Neural crest cell (in vitro differentiated cells): ENCODE data around the gene KRTAP5-9. TPM values are rescaled to one million over a fixed set of nuclear protein-coding genes. Genes with fewer than 3 reads are reported as not detected.
"Not testable (repeated sequence)": the region's sequence is repeated elsewhere in the genome, so short reads cannot be mapped to it uniquely, and the experiment has no call there.

ENCODE experiments used
- DNase-seq: peaks from one replicate; pipeline ENCODE4 v3.0.0; 2021; ENCODE audit warnings: low read depth, mixed read lengths, low spot score
- H3K27ac Mint-ChIP-seq: one replicate; pipeline ENCODE4 v1.8.0; 2021; ENCODE audit warnings: mild to moderate bottlenecking, mixed read lengths; ENCODE audit not compliant: unreplicated experiment
- H3K27me3 Mint-ChIP-seq: 2 replicates; pipeline ENCODE4 v1.8.0; 2021; ENCODE audit warnings: low read depth, mild to moderate bottlenecking, mixed read lengths
- H3K36me3 Mint-ChIP-seq: 2 replicates; pipeline ENCODE4 v1.8.0; 2021; ENCODE audit warnings: low read depth, mild to moderate bottlenecking, mixed read lengths
- H3K4me1 Mint-ChIP-seq: 2 replicates; pipeline ENCODE4 v1.8.0; 2021; ENCODE audit warnings: mixed read lengths
- H3K4me3 Mint-ChIP-seq: one replicate; pipeline ENCODE4 v1.8.0; 2021; ENCODE audit warnings: mild to moderate bottlenecking, mixed read lengths
- H3K9me3 Mint-ChIP-seq: 2 replicates; pipeline ENCODE4 v1.8.0; 2021; ENCODE audit warnings: mixed read lengths
- CTCF ChIP-seq: fragments of 200-600 bp; sonication (generic); conservative IDR thresholded peaks from 2 replicates; pipeline ENCODE4 v1.5.0; 2021; ENCODE audit warnings: antibody characterized with exemption, mild to moderate bottlenecking
- total RNA-seq: library from RNA; stranded (reverse); gene quantifications from 2 replicates; pipeline ENCODE4 v1.2.1, GENCODE V29; 2021

The KRTAP5-9 gene
- total RNA-seq, 1 donor from 2014 or later = not detected

DNA sequence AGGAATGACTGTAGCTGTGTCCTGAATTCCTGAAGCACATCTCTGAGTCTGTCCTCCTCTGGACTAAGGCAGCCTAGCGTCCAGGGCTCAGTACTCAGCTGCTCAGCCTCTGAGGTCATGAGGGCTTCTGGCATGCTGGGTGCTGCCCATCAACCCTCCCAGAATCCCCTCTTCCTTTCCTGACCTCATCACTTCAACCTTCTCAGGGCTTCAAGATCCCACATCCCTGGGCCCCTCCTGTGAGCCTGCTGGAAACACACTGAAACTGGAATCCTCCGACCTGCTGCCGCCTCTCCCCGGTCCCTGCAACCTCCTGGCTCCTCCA is 9.6 kb upstream of the KRTAP5-9 start:
- no peaks in the 10 kb centered on the region for H3K27me3 Mint-ChIP-seq
- H3K4me1 Mint-ChIP-seq = no peaks in the 10 kb centered on the region
- H3K27ac Mint-ChIP-seq = peak overlapping the region; percentile 78
- H3K9me3 Mint-ChIP-seq = no peaks in the 10 kb centered on the region
- peaks cover 2% of the 10 kb centered on the region for H3K36me3 Mint-ChIP-seq
- no peak for TF ChIP-seq CTCF
- no peak overlapping the region for H3K4me3 Mint-ChIP-seq
- DNase-seq = no peak

GRCh38 chr11:71539017-71539416 is 9.2 kb upstream of the KRTAP5-9 start:
- no peak for TF ChIP-seq CTCF
- no peaks in the 10 kb centered on the region for H3K4me1 Mint-ChIP-seq
- no peak for DNase-seq
- H3K36me3 Mint-ChIP-seq = peaks cover 2% of the 10 kb centered on the region
- no peak overlapping the region for H3K4me3 Mint-ChIP-seq
- H3K9me3 Mint-ChIP-seq = no peaks in the 10 kb centered on the region
- H3K27me3 Mint-ChIP-seq = no peaks in the 10 kb centered on the region
- peak overlapping the region; percentile 78 for H3K27ac Mint-ChIP-seq

DNA sequence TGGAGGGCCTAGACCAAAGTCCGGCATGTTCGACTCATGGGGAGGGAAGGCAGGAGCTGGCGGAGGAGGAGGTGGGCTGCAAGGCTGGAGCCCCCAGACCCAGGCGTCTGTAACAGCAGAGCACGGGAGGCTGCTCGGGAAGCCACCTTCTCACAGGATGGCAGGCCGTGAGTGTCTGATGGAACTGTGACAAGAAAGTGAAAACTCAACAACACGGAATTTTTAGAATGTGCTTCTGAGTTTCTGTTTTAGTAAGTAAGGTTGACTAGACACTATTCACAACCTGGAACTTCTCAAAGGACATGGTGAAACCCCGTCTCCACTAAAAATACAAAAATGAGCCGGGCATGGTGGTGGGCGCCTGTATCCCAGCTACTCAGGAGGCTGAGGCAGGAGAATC is 8.2 kb upstream of the KRTAP5-9 start:
- not testable (repeated sequence) for H3K27me3 Mint-ChIP-seq, H3K9me3 Mint-ChIP-seq, H3K4me3 Mint-ChIP-seq, DNase-seq, H3K36me3 Mint-ChIP-seq, H3K4me1 Mint-ChIP-seq, H3K27ac Mint-ChIP-seq

DNA sequence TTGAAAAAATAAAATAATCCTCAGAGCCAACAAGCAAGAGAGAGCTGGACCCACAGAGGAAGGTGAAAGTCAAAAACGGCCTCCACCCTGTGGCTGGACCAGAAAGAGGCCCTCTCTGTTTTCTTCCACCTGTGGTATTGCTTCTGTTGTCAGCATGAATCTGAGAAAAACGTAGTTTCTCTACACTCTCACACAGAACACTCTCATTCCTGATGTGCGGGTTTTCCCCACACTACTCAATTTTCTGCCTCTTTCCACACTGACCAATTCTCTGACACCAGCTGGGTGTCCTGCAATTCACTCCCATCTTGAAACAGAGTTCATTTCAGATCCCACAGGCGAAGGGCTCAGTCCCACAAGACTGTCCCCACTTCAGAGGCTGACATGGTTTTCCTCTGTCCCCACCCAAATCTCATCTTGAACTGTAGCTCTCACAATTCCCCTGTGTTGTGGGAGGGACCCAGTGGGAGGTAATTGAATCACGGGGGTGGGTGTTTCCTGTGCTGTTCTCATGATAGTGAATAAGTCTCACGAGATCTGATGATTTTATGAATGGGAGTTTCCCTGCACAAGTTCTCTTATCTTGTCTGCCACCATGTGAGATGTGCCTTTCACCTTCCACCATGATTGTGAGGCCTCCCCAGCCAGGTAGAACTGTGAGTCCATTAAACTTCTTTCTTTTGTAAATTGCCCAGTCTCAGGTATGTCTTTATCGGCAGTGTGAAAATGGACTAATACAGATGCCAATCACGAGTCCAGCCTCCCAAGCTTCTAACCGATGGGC is 7.5 kb upstream of the KRTAP5-9 start:
- H3K4me1 Mint-ChIP-seq, H3K36me3 Mint-ChIP-seq, DNase-seq, H3K4me3 Mint-ChIP-seq, H3K27ac Mint-ChIP-seq, H3K9me3 Mint-ChIP-seq, H3K27me3 Mint-ChIP-seq: not testable (repeated sequence)

DNA sequence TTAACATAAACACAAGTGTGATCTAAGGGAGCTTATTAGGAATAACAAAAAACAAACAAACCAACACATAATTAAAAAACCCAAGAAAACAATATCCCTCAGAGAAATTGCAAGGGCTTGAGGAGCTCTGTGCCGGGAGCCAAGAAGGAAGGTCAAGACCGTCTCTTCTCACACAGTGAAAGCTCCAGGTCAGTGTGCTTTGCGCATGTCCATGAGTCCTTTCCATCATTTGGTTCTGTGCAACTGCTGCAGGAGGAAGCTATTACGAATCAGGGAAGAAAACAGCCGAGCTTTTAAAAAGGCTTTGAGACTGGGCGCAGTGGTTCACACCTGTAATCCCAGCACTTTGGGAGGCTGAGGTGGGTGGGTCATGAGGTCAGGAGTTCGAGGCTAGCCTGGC is 5.8 kb upstream of the KRTAP5-9 start:
- no peak for DNase-seq
- H3K4me1 Mint-ChIP-seq = no peaks in the 10 kb centered on the region
- no peak overlapping the region for H3K27ac Mint-ChIP-seq
- peaks cover 2% of the 10 kb centered on the region for H3K36me3 Mint-ChIP-seq
- H3K9me3 Mint-ChIP-seq = peaks cover 6% of the 10 kb centered on the region
- TF ChIP-seq CTCF = no peak
- H3K27me3 Mint-ChIP-seq = no peaks in the 10 kb centered on the region
- no peak overlapping the region for H3K4me3 Mint-ChIP-seq

- H3K4me3 Mint-ChIP-seq = no peak overlapping the region
- no peak for DNase-seq
- peaks cover 6% of the 10 kb centered on the region for H3K9me3 Mint-ChIP-seq
- peaks cover 2% of the 10 kb centered on the region for H3K36me3 Mint-ChIP-seq
- H3K4me1 Mint-ChIP-seq = no peaks in the 10 kb centered on the region
- no peaks in the 10 kb centered on the region for H3K27me3 Mint-ChIP-seq
- no peak overlapping the region for H3K27ac Mint-ChIP-seq
- no peak for TF ChIP-seq CTCF
Observed at GRCh38 chr11:71542879-71543777, 5.1 kb upstream of the KRTAP5-9 start.
